Measurements from ENCODE around the gene IL1A.
A peak's percentile ranks its signal among the peaks of the same experiment; 100 is the strongest.

The IL1A gene

DNA sequence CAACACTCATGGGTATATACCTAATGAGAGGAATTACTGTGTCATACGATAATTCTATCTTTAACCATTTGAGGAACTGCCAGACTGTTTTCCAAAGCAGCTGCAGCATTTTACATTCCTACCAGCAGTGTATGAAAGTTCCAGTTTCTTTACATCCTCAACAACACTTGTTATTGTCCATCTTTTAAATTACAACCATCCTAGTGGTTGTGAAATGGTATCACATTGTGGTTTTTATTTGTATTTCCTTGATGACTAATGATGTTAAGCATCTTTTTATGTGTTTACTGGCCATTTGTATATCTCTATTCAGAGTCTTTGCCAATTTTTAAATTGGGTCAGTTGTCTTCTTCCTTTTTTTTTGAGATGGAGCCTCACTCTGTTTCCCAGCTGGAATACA lies 15.9 kb downstream of the IL1A start:
- Mint-ChIP-seq H3K27me3 (peaks cover 4% of the 10 kb centered on the region), H3K36me3 (ENCODE audit: low read depth) (peaks cover 9% of the 10 kb centered on the region), H3K4me3 (no peak overlapping the region), H3K27ac (no peak overlapping the region), H3K4me1 (ENCODE audit: low read depth) (peaks cover 22% of the 10 kb centered on the region), H3K9me3 (no peaks in the 10 kb centered on the region)
- DNase-seq, result no peak

DNA sequence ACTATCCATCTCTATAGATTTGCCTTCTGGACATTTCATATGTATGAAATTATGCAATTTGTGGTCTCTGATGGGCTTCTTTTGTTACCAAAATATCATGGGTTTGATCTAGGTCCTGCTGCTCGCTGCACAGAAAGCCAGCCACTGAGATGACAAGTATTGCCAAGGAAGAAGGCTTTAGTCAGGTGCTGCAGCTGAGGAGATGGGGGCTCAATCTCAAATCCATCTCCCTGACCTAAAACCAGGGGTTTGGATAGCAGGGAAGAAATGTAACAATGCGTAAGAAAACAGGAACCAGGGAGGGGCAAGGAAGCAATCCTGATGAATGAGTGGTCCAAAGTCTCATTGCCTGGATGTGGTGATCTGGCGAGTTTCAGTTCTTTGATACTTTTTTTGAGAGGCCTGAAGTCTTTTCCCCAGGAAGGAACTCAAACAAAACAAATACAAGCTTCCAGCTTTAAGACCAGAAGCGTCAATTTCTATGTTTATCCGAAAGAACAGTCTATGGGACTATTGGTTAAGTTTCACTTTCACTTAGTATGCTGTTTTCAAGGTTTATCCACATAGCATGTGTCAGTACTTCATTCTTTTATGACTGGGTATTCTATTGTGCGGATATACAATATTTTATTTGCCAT lies 16.5 kb downstream of the IL1A start:
- no peak overlapping the region for H3K4me3 Mint-ChIP-seq
- H3K27ac Mint-ChIP-seq, result no peak overlapping the region
- H3K9me3 Mint-ChIP-seq, result no peaks in the 10 kb centered on the region
- DNase-seq, result no peak
- peaks cover 25% of the 10 kb centered on the region for H3K4me1 Mint-ChIP-seq (ENCODE audit: low read depth)
- peaks cover 4% of the 10 kb centered on the region for H3K27me3 Mint-ChIP-seq
- H3K36me3 Mint-ChIP-seq (ENCODE audit: low read depth), result peaks cover 9% of the 10 kb centered on the region

DNA sequence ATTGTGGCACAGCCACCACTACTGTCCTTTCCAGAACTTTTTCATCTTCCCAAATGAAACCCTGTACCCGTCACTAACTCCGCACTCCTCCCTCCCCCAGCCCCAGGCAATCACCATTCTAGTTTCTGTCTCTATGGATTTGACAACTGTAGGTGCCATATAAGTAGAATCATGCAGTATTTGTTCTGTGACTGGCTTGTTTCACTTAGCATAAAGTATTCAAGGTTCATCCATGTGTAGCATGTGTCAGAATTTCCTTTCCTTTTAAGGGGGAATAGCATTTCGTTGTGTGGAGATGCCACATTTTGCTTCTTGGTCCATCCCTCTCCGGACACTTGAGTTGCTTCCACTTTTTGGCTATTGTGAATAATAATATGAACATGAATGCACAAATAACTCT lies 19.0 kb downstream of the IL1A start:
- H3K36me3 Mint-ChIP-seq (ENCODE audit: low read depth), result peaks cover 12% of the 10 kb centered on the region
- no peak for DNase-seq
- H3K27me3 Mint-ChIP-seq, result no peaks in the 10 kb centered on the region
- no peaks in the 10 kb centered on the region for H3K9me3 Mint-ChIP-seq
- peaks cover 25% of the 10 kb centered on the region for H3K4me1 Mint-ChIP-seq (ENCODE audit: low read depth)
- peak overlapping the region; percentile 59 for H3K27ac Mint-ChIP-seq
- peak overlapping the region; percentile 97 for H3K4me3 Mint-ChIP-seq

DNA sequence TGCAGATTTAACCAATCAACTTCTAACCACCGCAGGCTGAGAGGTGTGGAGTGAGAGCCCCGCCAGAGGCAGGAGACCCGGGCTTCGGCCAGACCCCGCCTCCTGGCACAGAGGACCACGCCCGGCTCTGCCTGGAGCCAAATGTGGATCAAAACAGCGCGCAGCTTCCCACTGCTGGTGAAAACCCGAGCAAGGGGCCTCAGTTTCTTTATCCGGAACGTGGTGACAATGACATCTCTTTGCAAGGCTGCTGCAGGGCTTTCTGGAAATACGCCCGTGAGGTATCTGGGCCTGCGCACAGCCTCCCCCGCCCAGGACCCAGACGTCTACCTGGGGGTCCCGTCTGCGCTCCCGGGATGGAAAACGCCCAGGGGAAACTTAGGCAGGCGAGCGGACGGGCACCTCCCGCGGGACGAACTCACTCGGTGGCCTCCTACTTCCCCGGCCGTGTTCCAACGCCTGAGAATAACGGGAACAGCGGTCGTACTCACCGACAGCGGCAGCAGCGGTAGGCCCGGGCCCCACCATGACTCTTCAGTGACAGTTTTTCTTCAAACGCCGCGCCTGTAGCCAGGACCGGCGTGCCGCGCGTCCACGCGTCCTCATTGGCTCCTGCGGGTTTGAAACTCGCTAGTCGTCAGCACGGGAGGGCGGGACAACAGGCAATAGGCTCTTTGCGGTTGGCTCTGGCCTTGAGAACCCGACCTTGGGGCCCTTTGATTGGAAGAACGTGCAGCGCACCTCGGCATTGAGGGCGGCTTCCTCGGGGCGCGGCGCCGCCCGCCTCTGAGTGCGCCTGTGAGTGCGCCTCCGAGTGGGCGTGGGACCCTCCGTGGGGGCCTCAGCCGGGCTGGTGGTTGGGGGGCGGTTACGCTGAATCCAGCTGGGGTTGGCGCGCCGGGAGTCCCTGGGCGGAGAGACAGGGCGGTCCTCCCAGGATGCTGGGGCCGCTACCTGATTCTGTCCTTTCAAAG lies 19.9 kb downstream of the IL1A start, which contains the start of gene CKAP2L:
TSS of gene CKAP2L (minus strand) at position 539 of the 974 bp plus-strand sequence. CDS start at position 528, 11 bp downstream.
- Mint-ChIP-seq H3K9me3 (no peaks in the 10 kb centered on the region), H3K4me1 (ENCODE audit: low read depth) (peaks cover 25% of the 10 kb centered on the region), H3K36me3 (ENCODE audit: low read depth) (peaks cover 14% of the 10 kb centered on the region), H3K27ac (peak within 1 kb of the TSS; percentile 95), H3K27me3 (no peaks in the 10 kb centered on the region), H3K4me3 (peak within 1 kb of the TSS; percentile 97)
- peak; percentile 92 for DNase-seq

DNA sequence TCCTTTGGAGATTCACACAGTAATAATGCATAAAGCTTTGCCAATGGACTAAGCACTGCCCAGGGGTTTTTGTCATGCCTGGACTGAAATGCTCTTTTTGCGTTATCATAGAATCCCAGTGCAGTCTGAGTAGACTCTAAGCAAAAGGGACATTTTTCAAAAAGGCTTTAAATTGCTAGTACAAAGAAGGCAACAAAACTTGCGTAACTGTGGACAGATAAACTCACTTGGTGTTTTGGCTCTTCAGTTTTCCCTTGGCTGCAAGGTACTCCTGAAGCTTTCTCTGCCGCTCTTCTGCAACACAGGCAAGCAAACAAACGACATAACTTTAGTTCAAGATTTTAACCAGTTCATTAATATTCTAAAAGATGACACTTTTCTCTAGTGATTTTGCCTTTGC lies 22.0 kb downstream of the IL1A start:
- no peak overlapping the region for H3K27ac Mint-ChIP-seq
- H3K4me3 Mint-ChIP-seq, result no peak overlapping the region
- peaks cover 27% of the 10 kb centered on the region for H3K36me3 Mint-ChIP-seq (ENCODE audit: low read depth)
- no peaks in the 10 kb centered on the region for H3K27me3 Mint-ChIP-seq
- H3K9me3 Mint-ChIP-seq, result no peaks in the 10 kb centered on the region
- peaks cover 17% of the 10 kb centered on the region for H3K4me1 Mint-ChIP-seq (ENCODE audit: low read depth)
- no peak for DNase-seq

DNA sequence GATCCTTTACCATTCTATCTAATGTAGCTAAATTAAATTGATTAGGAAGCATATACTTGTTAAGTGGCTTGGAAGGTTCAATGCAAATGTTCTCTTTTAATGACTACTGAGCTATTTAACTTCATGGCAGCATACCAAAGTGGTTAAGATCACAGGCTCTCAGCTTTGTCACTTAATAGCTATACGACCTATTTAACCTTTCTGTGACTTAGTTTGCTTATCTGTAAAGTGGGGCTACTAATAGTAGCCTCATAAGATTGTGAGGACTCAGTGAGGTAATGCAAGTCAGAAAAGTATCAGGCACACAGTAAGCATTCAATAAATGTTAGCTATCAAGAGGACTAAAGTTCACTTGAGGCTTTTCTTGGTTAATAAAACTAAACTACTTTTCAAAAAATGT lies 24.1 kb downstream of the IL1A start:
- H3K4me1 Mint-ChIP-seq (ENCODE audit: low read depth), result peaks cover 12% of the 10 kb centered on the region
- no peaks in the 10 kb centered on the region for H3K9me3 Mint-ChIP-seq
- H3K27ac Mint-ChIP-seq, result no peak overlapping the region
- H3K27me3 Mint-ChIP-seq, result no peaks in the 10 kb centered on the region
- no peak for DNase-seq
- no peak overlapping the region for H3K4me3 Mint-ChIP-seq
- peaks cover 45% of the 10 kb centered on the region for H3K36me3 Mint-ChIP-seq (ENCODE audit: low read depth)

DNA sequence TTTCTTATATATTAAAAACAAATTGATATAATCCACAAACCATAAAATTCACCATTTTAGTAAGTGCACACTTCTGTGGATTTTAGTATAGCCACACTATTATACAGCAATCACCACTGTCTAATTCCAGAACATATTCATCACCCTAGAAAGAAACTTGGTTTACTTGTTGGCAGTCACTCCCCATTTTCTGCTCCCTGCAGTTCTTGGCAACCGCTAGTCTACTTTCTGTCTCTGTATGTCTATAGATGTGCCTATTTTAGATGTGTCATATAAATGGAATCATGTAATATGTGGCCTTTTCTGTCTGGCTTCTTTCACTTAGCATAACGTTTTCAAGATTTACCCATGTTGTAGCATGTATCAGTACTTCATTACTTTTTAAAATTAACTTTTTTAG lies 25.6 kb downstream of the IL1A start:
- DNase-seq, result no peak
- Mint-ChIP-seq H3K27me3 (no peaks in the 10 kb centered on the region), H3K27ac (no peak overlapping the region), H3K4me3 (no peak overlapping the region), H3K9me3 (no peaks in the 10 kb centered on the region), H3K4me1 (ENCODE audit: low read depth) (peaks cover 6% of the 10 kb centered on the region), H3K36me3 (ENCODE audit: low read depth) (peaks cover 51% of the 10 kb centered on the region)

DNA sequence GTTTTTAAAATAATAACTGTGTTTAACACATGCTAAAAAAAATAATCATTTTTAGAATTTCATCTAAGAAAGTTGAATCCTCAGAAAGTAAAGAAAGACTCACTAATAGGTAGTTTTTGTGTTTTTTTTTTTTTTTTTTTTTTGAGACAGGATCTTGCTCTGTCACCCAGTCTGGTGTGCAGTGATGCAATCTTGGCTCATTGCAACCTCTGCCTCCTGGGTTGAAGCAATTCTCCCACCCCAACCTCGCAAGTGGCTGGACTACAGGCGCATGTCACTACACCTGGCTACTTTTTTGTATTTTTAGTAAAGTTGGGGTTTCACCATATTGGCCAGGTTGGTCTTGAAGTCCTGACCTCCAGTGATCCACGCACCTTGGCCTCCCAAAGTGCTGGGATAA lies 27.0 kb downstream of the IL1A start:
- Mint-ChIP-seq H3K9me3 (no peaks in the 10 kb centered on the region), H3K36me3 (ENCODE audit: low read depth) (peaks cover 59% of the 10 kb centered on the region), H3K27me3 (no peaks in the 10 kb centered on the region), H3K4me3 (no peak overlapping the region), H3K4me1 (ENCODE audit: low read depth) (peaks cover 5% of the 10 kb centered on the region), H3K27ac (no peak overlapping the region)
- no peak for DNase-seq

DNA sequence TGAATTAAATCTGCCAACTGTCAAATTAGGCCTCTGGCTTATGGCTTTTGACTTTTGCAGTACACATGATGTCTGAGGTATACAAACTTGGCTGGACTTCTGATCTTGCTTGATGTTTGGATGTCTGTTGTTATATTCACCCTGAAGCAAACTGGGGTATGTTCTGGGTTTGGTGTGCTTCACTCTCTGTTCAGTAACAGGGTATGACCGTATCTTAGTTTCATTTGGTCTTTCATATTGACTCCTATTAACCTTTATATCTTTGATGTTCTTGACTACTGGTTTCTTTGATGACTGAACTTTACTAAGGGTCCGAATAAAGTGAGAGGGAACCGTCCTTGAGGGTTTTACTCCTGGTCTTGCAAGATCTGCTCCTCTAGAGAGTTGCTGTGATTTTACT lies 28.1 kb downstream of the IL1A start:
- H3K4me1 Mint-ChIP-seq (ENCODE audit: low read depth), result peaks cover 5% of the 10 kb centered on the region
- H3K27ac Mint-ChIP-seq, result no peak overlapping the region
- H3K27me3 Mint-ChIP-seq, result no peaks in the 10 kb centered on the region
- H3K9me3 Mint-ChIP-seq, result no peaks in the 10 kb centered on the region
- peaks cover 66% of the 10 kb centered on the region for H3K36me3 Mint-ChIP-seq (ENCODE audit: low read depth)
- DNase-seq, result no peak
- H3K4me3 Mint-ChIP-seq, result no peak overlapping the region

DNA sequence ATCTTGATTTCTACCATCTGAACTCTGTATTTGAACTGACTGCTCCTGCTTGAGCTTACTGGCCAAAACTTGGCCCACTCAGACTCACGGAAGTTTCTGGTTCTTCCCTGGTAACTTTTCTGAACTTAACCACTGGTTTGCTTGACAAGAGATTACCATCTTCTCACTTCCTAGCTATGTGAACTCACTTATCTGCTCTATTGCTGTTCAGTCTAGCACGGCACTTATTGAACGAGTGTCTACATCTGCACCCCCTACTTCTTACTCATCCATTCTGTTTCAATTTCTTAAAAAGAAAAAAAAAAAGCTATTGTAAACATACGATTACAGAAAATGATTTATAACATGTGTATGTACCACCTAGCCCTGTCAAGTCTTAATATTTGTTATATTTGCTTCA lies 28.8 kb downstream of the IL1A start:
- H3K36me3 Mint-ChIP-seq (ENCODE audit: low read depth), result peaks cover 71% of the 10 kb centered on the region
- H3K27ac Mint-ChIP-seq, result no peak overlapping the region
- DNase-seq, result no peak
- H3K4me3 Mint-ChIP-seq, result no peak overlapping the region
- no peaks in the 10 kb centered on the region for H3K9me3 Mint-ChIP-seq
- peaks cover 6% of the 10 kb centered on the region for H3K4me1 Mint-ChIP-seq (ENCODE audit: low read depth)
- H3K27me3 Mint-ChIP-seq, result no peaks in the 10 kb centered on the region

DNA sequence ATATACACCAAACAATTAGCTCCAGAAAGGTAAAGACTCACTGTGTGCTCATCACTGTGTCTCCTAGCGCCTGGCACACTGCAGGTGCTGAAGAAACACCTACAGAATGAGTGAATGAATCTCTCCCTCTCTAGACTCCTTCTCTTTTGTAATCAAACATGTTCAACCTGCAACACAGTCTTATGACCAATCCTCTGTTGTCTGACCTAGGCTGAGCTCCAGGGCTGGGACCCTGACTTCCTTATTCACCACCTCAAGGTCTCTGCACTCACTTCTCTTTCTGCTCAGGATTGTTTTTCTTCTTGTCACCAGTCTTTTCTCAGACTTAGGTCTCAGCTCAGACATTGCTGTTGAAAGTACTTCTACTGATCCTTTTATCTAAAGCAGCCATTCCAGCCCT lies 29.7 kb downstream of the IL1A start:
- H3K4me1 Mint-ChIP-seq (ENCODE audit: low read depth), result peaks cover 14% of the 10 kb centered on the region
- H3K27ac Mint-ChIP-seq, result no peak overlapping the region
- no peak for DNase-seq
- no peaks in the 10 kb centered on the region for H3K9me3 Mint-ChIP-seq
- H3K36me3 Mint-ChIP-seq (ENCODE audit: low read depth), result peaks cover 79% of the 10 kb centered on the region
- H3K27me3 Mint-ChIP-seq, result no peaks in the 10 kb centered on the region
- H3K4me3 Mint-ChIP-seq, result no peak overlapping the region

DNA sequence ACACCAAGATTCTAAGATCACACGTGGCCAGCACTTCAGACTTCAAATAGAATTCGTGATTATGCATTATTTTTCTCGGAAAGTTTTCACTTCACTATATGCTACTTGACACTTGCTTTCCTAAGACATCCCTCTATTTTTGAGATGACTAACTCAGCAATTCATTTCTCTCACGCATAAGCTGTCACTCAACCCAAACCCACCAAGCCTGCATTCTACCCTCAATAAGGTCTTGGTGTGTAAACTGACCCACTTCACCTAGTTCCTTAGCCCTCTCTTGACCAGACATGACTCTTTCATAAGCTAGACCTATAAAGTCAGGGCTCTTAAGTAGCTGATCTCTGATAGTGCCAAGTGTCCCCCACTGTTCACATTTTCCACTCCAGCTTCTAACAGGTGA lies 31.6 kb downstream of the IL1A start:
- no peaks in the 10 kb centered on the region for H3K27me3 Mint-ChIP-seq
- H3K27ac Mint-ChIP-seq, result no peak overlapping the region
- H3K4me3 Mint-ChIP-seq, result no peak overlapping the region
- H3K4me1 Mint-ChIP-seq (ENCODE audit: low read depth), result peaks cover 14% of the 10 kb centered on the region
- H3K9me3 Mint-ChIP-seq, result no peaks in the 10 kb centered on the region
- peaks cover 66% of the 10 kb centered on the region for H3K36me3 Mint-ChIP-seq (ENCODE audit: low read depth)
- DNase-seq, result no peak

DNA sequence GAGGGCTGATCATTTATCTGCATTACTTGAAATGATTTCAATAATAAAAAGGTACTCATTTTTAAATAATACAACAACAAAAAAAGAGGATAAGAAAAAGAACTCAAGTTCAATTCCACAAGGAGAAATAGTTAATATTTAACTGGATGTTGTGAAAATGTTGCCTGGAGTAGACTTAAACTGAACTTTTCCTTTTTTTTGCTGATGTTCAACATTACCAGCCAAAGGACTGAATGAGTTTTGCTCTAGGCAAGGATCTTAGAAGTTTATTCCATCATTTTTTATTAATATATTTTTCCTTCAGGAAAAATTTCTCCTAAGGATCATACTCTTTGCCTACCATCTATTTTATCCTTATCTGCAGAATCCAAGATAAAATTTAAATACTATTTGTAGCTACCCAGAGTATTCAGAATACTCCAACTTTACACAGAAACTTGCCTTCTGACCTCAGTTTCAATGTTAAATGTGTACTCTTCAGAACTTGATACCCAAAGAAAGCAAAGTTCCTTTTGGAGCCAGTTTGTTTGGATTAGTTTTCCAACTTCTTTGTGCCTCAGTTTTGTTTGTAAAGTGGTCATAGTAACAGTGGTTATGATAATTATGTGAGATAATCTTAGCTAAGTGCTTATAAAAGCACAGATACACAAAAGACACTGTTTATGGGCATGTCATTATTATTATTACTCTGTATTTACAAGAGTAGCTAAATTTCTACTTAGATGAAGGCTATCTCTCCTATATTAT lies 32.7 kb downstream of the IL1A start:
- Mint-ChIP-seq H3K36me3 (ENCODE audit: low read depth) (peaks cover 62% of the 10 kb centered on the region), H3K4me3 (no peak overlapping the region), H3K4me1 (ENCODE audit: low read depth) (peaks cover 14% of the 10 kb centered on the region), H3K9me3 (no peaks in the 10 kb centered on the region), H3K27ac (no peak overlapping the region), H3K27me3 (no peaks in the 10 kb centered on the region)
- DNase-seq, result no peak

DNA sequence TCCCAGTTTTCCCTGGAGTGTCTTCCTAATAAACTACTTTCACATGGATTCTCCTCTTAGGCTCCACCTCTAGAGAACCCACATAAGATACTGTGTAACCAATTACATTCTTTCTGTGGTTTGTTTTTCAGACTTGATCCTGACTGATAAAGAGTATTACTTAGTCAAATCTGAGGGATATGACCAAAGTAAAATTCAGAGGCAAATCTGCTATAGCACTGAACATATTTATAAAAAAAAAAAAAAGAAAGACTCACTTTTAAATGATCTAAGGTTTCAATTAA lies 33.8 kb downstream of the IL1A start:
- peaks cover 14% of the 10 kb centered on the region for H3K4me1 Mint-ChIP-seq (ENCODE audit: low read depth)
- no peak overlapping the region for H3K27ac Mint-ChIP-seq
- no peaks in the 10 kb centered on the region for H3K27me3 Mint-ChIP-seq
- no peak overlapping the region for H3K4me3 Mint-ChIP-seq
- H3K36me3 Mint-ChIP-seq (ENCODE audit: low read depth), result peaks cover 56% of the 10 kb centered on the region
- DNase-seq, result no peak
- H3K9me3 Mint-ChIP-seq, result no peaks in the 10 kb centered on the region
